HUES48 (cell line): ENCODE data around the gene KRT81.
"Not testable (repeated sequence)": the region's sequence is repeated elsewhere in the genome, so short reads cannot be mapped to it uniquely, and the experiment has no call there.

ENCODE experiments used
- H3K27ac ChIP-seq: one replicate; pipeline ENCODE4 v1.7.0; 2013; ENCODE audit warnings: low read depth, low read length, inconsistent platforms
- H3K27me3 ChIP-seq: 2 replicates; pipeline ENCODE4 v1.6.1; 2013; ENCODE audit warnings: mild to moderate bottlenecking, low read length; ENCODE audit not compliant: control insufficient read depth, insufficient read depth
- H3K36me3 ChIP-seq: 2 replicates; pipeline ENCODE4 v1.6.1; 2013; ENCODE audit warnings: low read length; ENCODE audit not compliant: control insufficient read depth, insufficient read depth
- H3K4me1 ChIP-seq: 2 replicates; pipeline ENCODE4 v1.6.1; 2013; ENCODE audit warnings: mild to moderate bottlenecking, low read length; ENCODE audit not compliant: control insufficient read depth, insufficient read depth
- H3K4me3 ChIP-seq: 2 replicates; pipeline ENCODE4 v1.5.1; 2013; ENCODE audit warnings: mild to moderate bottlenecking, low read depth, low read length
- H3K9ac ChIP-seq: 2 replicates; pipeline ENCODE4 v1.6.1; 2013; ENCODE audit warnings: mild to moderate bottlenecking, low read depth, low read length, moderate library complexity
- H3K9me3 ChIP-seq: 2 replicates; pipeline ENCODE4 v1.6.1; 2013; ENCODE audit warnings: low read length; ENCODE audit not compliant: control insufficient read depth, insufficient read depth

The KRT81 gene

GRCh38 chr12:52243856-52244614 lies 47.3 kb downstream of the KRT81 start:
- Histone ChIP-seq H3K4me1 (peaks cover 7% of the 10 kb centered on the region; the same call in 1 of the 2 replicates), H3K27me3 (peaks cover 3% of the 10 kb centered on the region), H3K9ac (no peak overlapping the region), H3K36me3 (no peaks in the 10 kb centered on the region), H3K27ac (no peak overlapping the region), H3K9me3 (no peaks in the 10 kb centered on the region), H3K4me3 (no peak overlapping the region)

DNA sequence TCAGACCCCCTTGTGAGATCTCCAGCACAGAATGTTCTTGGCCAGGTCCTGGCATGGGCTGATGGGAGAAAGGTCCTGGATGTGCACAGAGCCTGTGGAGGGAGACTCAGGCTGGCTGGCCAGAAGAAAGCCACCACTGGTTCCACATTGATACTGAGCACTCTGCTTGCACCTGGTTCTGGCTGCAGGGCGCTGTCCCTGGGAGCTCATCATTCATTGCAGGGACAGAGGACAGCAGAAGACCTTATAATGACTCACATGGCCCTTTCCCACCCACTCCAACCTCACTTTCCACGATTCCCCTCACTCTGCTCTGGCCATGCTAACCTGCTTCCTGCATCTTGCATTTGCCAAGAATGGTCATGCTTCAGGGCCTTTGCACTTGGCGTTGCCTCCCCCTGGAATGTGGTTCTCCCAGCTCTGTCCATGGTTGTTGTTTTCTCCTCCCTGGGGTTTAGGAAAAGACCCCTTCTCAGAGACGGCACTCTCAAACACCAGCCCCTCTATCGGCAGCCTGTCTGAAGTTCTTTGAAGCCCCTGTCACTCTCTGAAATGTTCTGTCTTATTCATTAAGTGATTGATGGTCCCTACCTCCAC lies 48.0 kb downstream of the KRT81 start:
- H3K9ac ChIP-seq: no peak overlapping the region
- no peaks in the 10 kb centered on the region for H3K9me3 ChIP-seq
- no peak overlapping the region for H3K27ac ChIP-seq
- no peaks in the 10 kb centered on the region for H3K27me3 ChIP-seq
- no peak overlapping the region for H3K4me3 ChIP-seq
- H3K4me1 ChIP-seq: peaks cover 9% of the 10 kb centered on the region; the same call in 1 of the 2 replicates
- no peaks in the 10 kb centered on the region for H3K36me3 ChIP-seq

DNA sequence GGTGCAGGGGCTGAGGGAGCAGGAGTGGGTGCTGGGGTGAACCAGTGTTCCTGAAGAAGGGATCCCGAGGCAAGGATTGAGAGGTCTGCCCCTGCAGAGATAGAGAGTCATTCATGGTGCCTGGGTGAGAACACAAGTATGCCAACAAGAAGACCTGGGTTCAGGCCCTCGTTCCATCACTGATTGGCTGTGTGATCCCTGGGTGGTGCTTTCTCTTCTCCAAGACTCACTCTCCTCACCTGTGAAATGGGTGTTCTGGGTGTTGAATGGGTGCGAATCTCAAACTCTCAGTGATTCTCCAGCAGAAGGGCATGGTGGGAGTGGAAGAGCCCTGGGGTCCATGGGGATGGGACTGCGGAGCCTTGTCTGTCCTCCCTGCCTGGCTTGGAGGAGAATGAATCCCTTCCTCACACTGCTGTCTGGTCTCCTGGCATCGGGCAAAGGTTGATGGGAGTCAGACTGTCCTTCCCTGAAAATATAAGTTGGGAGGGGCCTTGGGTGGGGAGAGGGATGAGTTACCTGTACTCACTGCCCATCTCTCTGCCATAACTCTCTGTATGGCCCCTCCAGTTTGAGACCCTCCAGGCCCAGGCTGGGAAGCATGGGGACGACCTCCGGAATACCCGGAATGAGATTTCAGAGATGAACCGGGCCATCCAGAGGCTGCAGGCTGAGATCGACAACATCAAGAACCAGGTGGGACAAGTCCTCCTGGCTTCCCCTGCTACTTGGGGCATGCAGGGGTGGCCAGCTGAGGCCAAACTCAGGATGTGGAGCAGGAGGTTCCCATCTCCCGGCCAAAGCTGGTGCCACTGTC lies 48.7 kb downstream of the KRT81 start:
- H3K36me3 ChIP-seq: no peaks in the 10 kb centered on the region
- H3K27ac ChIP-seq: no peak overlapping the region
- H3K4me3 ChIP-seq: no peak overlapping the region
- peaks cover 10% of the 10 kb centered on the region for H3K4me1 ChIP-seq
- H3K9ac ChIP-seq: no peak overlapping the region
- H3K9me3 ChIP-seq: no peaks in the 10 kb centered on the region
- no peaks in the 10 kb centered on the region for H3K27me3 ChIP-seq

DNA sequence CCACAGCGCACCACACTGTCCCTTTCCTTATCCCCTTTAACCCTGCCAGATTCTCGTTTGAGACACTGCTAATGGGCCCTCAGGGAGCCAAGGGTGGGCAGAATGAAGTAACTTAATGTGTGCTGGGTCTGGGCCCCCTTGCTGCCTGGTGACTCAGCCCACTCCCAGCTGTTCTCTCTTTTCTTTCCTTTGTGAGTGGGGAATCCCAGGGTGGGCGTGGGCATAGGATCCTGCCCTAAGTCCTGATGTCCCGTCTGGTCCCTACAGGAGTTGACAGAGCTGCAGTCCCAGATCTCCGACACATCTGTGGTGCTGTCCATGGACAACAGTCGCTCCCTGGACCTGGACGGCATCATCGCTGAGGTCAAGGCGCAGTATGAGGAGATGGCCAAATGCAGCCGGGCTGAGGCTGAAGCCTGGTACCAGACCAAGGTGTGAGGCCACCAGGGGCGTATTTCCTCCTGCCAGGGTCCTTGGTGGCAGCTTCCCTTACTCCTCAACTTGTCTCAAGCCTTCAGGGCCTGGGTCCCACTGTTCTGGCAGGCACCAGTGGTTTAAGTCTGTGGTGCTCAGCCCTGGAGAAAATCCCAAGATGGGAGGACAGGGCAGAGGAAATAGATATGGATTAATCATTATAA lies 50.0 kb downstream of the KRT81 start:
- Histone ChIP-seq H3K36me3 (no peaks in the 10 kb centered on the region), H3K4me1 (peaks cover 12% of the 10 kb centered on the region)

DNA sequence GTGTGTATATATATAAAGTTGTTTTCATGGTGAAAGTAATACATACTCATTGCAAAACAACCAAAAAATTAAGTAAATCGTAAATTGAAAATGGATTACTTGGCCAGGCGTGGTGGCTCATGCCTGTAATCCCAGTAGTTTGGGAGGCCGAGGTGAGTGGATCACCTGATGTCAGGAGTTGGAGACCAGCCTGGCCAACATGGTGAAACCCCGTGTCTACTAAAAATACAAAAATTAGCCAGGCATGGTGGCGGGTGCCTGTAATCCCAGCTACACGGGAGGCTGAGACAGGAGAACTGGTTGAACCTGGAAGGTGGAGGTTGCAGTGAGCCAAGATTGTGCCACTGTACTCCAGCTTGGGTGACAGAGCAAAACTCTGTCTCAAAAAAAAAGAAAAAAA lies 51.1 kb downstream of the KRT81 start:
- H3K9ac ChIP-seq, H3K4me3 ChIP-seq, H3K27ac ChIP-seq, H3K9me3 ChIP-seq, H3K36me3 ChIP-seq, H3K27me3 ChIP-seq: not testable (repeated sequence)
- peaks cover 12% of the 10 kb centered on the region for H3K4me1 ChIP-seq

More for the DNA sequence above, 50.0 kb downstream of the KRT81 start:
- no peak overlapping the region for H3K4me3 ChIP-seq
- H3K27ac ChIP-seq: no peak overlapping the region
- no peak overlapping the region for H3K9ac ChIP-seq
- no peaks in the 10 kb centered on the region for H3K9me3 ChIP-seq
- no peaks in the 10 kb centered on the region for H3K27me3 ChIP-seq

DNA sequence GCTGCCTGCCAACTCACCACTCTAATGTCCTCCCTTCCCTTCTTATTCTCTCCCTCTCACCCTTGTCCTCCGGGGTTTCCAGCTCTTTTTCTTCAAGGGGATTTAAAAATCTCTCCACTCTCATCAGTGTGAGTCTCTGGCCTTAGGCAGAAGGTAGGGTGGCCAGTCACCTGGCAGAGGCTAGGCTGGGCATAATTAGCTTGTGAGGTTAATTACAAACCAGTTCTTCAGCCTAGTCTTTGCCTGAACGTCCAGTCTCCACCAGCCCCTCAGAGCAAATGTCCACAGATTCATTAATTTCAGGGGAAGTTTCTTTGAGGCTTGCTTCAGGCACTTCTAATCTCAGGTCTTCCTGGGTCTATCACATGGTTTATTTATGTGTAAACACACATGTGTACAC lies 51.6 kb downstream of the KRT81 start:
- Histone ChIP-seq H3K36me3 (no peaks in the 10 kb centered on the region), H3K4me3 (no peak overlapping the region), H3K4me1 (peaks cover 12% of the 10 kb centered on the region), H3K9ac (no peak overlapping the region), H3K9me3 (no peaks in the 10 kb centered on the region), H3K27me3 (peaks cover 2% of the 10 kb centered on the region; the same call in 1 of the 2 replicates), H3K27ac (no peak overlapping the region)

DNA sequence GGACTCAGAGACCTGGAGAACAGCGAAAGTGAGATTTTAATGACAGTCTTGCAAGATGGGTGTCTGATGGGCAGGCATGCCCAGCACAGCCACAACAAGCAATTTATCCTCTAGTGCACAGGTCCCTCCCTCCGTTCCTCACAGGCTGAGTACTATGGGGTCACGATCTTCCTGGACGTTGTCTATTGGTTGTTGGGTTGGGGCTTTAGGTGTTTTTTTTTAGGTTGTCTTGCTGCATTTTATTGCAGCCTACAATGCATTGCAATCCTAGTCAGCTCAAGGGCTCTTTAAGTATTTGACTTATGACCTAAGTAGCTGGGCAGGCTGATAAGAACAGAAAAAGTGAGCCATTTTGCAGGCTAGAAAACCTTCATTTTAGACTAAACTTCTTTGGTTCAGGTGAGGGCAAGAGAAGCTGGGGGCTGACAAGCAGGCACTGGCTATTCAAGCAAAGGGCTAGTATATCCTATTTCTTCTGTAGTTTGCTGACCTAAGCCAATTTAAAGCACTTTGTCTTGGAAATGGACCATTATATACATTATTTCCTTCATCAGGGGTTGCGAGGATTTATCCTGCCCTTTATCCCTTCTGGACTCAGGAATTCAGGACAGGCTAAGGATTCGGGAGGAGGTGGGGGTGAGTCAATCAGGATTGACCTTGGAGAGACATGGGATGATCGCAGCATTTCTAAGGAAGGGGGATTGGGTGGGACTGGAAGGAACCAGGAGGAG lies 52.3 kb downstream of the KRT81 start:
- Histone ChIP-seq H3K36me3 (no peaks in the 10 kb centered on the region), H3K27ac (no peak overlapping the region), H3K4me3 (no peak overlapping the region), H3K4me1 (peaks cover 12% of the 10 kb centered on the region), H3K9me3 (no peaks in the 10 kb centered on the region), H3K27me3 (peaks cover 4% of the 10 kb centered on the region; the same call in 1 of the 2 replicates), H3K9ac (no peak overlapping the region)

GRCh38 chr12:52238207-52238840 lies 53.0 kb downstream of the KRT81 start:
- Histone ChIP-seq H3K9ac (no peak overlapping the region), H3K36me3 (no peaks in the 10 kb centered on the region), H3K4me3 (no peak overlapping the region), H3K4me1 (peaks cover 16% of the 10 kb centered on the region), H3K27me3 (peaks cover 9% of the 10 kb centered on the region), H3K27ac (no peak overlapping the region), H3K9me3 (no peaks in the 10 kb centered on the region)

- H3K9me3 ChIP-seq: no peaks in the 10 kb centered on the region
- H3K4me3 ChIP-seq: no peak overlapping the region
- H3K9ac ChIP-seq: no peak overlapping the region
- H3K4me1 ChIP-seq: peaks cover 25% of the 10 kb centered on the region
- no peak overlapping the region for H3K27ac ChIP-seq
- no peaks in the 10 kb centered on the region for H3K36me3 ChIP-seq
- peaks cover 27% of the 10 kb centered on the region for H3K27me3 ChIP-seq
These were observed 54.8 kb downstream of the KRT81 start for GRCh38 chr12:52236386-52237050.
